HK-2 (cell line): Measurements from ENCODE around the gene FAM118B.

Experiments used
- DNase-seq: peaks from one replicate; pipeline ENCODE4 v3.0.0-alpha.2; 2018; ENCODE audit not compliant: unreplicated experiment

The FAM118B gene

DNA sequence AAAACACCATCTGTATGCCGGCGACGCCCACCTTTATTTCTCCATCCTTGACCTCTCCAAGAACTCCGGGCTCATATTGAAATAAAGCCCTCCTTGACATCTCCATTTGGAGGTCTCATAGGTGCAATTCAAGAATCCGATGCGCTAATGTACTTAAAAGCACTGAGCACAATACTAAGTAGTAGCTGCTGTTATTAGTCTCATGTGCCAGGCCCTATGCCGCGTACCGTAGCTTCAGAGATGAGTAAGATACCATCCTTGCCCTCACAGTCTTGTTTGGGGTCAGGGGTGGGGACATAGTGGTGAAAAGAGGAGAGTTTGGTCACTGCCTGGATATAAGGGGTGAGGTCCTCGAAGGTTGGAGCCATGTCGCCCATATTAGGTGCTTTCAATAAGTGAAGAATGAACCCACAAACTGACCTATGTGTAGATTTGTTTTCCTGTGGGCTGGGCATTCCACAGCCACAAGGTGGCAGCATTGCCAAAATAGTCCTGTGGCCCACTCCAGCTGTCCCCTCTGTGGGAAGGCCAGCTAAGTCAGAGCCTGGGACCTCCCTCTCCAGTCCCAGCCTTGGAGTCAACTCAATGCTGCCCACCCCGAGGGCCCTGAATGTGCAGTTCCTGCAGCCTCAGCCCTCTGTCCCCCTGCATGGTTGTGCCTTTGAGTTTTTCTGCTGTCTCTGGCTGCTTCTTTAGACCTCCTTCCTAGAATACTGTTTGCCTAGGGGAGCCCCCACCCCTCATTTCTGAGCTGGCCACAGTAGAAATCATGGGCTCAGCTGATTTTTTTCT lies 98.8 kb downstream of the FAM118B start:
- peak; percentile 55 for DNase-seq

DNA sequence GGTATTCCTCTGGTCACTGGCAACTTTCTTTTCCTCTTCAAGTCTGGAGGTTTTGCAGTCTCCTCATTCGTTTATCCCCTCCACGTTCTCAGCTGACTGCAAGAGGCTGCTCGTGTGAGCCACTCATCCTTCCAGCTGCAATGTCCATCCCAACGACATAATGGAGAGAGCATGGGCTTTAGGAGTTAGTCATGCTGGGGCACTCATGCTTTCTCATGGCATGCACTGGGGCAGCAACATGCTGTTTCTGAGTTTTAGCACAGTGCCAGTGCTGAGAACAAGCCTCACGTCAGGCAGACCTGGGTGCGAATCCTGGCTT lies 99.4 kb downstream of the FAM118B start:
- DNase-seq = no peak

DNA sequence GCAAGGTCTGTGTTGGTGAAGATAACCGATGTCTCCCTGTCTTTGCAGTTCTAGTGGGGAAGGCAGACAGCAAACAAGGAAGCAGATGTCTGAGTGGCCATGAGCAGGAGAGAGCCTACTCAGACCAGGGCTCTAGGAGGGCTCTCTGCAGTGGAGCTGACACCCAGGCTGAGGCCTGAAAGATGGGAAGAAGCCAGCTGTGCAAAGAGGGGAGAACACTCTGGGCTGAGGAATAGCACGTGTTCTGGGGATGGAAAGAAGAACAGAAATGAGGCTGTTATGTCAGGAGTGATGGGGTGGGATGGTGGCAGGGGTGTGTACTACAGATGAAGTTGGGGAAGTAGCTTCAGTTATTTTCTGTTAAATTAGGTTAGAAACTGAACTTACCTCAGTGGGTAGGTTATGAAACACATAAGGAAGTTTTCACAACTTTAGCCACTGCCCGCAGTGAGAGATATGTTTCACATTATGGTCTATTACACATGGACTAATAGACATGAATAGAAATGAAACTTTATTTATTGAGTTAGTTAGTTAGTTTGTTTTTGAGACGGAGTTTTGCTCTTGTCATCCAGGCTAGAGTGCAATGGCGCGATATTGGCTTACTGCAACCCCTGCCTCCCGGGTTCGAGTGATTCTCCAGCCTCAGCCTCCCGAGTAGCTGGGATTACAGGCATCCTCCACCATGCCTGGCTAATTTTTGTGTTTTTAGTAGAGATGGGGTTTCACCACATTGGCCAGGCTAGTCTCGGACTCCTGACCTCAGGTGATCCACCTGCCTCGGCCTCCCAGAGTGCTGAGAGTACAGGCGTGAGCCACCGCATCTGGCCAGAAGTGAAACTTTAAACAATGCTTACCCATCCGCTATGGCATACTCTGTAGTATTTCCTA lies 100.1 kb downstream of the FAM118B start:
- no peak for DNase-seq
